RWPE2 (cell line): ENCODE measurements around the gene IHH.
A peak's percentile ranks its signal among the peaks of the same experiment; 100 is the strongest.

Source experiments
- ATAC-seq: fragments of 200-7000 bp; cut with Tn5 transposase; 3 replicates; pipeline ENCODE4 v1.9.1; 2021; ENCODE audit warnings: low read depth
- DNase-seq: peaks from one replicate; pipeline ENCODE4 v3.0.0-alpha.2; 2020; ENCODE audit warnings: low spot score
- H3K27ac ChIP-seq: fragments of 450-650 bp; 2 replicates; pipeline ENCODE4 v1.5.1; 2017; ENCODE audit warnings: mild to moderate bottlenecking; ENCODE audit not compliant: poor library complexity, severe bottlenecking
- H3K27me3 ChIP-seq: fragments of 250-450 bp; sonication (Bioruptor Pico); 2 replicates; pipeline ENCODE4 v1.5.1; 2021; ENCODE audit warnings: mild to moderate bottlenecking, moderate library complexity; ENCODE audit not compliant: insufficient read depth, poor library complexity, severe bottlenecking
- H3K36me3 ChIP-seq: fragments of 250-450 bp; sonication (Bioruptor Pico); 2 replicates; pipeline ENCODE4 v1.5.1; 2020; ENCODE audit warnings: low read depth, mild to moderate bottlenecking, moderate library complexity
- H3K4me1 ChIP-seq: fragments of 250-450 bp; sonication (Bioruptor Pico); 2 replicates; pipeline ENCODE4 v1.5.1; 2021; ENCODE audit warnings: mild to moderate bottlenecking, moderate library complexity; ENCODE audit not compliant: insufficient read depth, poor library complexity, severe bottlenecking
- H3K4me3 ChIP-seq: fragments of 250-450 bp; sonication (Bioruptor Pico); 2 replicates; pipeline ENCODE4 v1.5.1; 2021; ENCODE audit warnings: mild to moderate bottlenecking, moderate library complexity; ENCODE audit not compliant: severe bottlenecking
- H3K9me3 ChIP-seq: fragments of 250-450 bp; sonication (Bioruptor Pico); 2 replicates; pipeline ENCODE4 v1.5.1; 2021; ENCODE audit warnings: mild to moderate bottlenecking, moderate library complexity; ENCODE audit not compliant: severe bottlenecking
- CTCF ChIP-seq: fragments of 450-650 bp; IDR thresholded peaks from one replicate; pipeline ENCODE4 v1.5.1; 2017; ENCODE audit warnings: mild to moderate bottlenecking, moderate library complexity; ENCODE audit not compliant: poor library complexity, severe bottlenecking

The IHH gene

GRCh38 chr2:219017201-219017931 is 43.4 kb downstream of the IHH start:
- ATAC-seq (no peak), DNase-seq (peak; percentile 36)
- no peaks in the 10 kb centered on the region for H3K27me3 ChIP-seq

GRCh38 chr2:219016721-219017120 is 44.0 kb downstream of the IHH start:
- DNase-seq (peak; percentile 15), ATAC-seq (no peak)
- Histone ChIP-seq H3K36me3 (no peaks in the 10 kb centered on the region), H3K9me3 (no peaks in the 10 kb centered on the region), H3K4me3 (no peak overlapping the region), H3K4me1 (no peaks in the 10 kb centered on the region), H3K27me3 (no peaks in the 10 kb centered on the region), H3K27ac (no peak overlapping the region)
- no peak for TF ChIP-seq CTCF

More at GRCh38 chr2:219017201-219017931, 43.4 kb downstream of the IHH start:
- Histone ChIP-seq H3K9me3 (no peaks in the 10 kb centered on the region), H3K4me3 (no peak overlapping the region), H3K36me3 (no peaks in the 10 kb centered on the region), H3K4me1 (no peaks in the 10 kb centered on the region), H3K27ac (no peak overlapping the region)
- no peak for TF ChIP-seq CTCF

GRCh38 chr2:219010873-219011272 is 49.8 kb downstream of the IHH start:
- no peaks in the 10 kb centered on the region for H3K27me3 ChIP-seq
- H3K9me3 ChIP-seq: no peaks in the 10 kb centered on the region
- no peak for DNase-seq

GRCh38 chr2:219010162-219010756 is 50.5 kb downstream of the IHH start:
- Histone ChIP-seq H3K27me3 (no peaks in the 10 kb centered on the region), H3K4me3 (no peak overlapping the region), H3K4me1 (no peaks in the 10 kb centered on the region), H3K9me3 (no peaks in the 10 kb centered on the region), H3K36me3 (no peaks in the 10 kb centered on the region), H3K27ac (no peak overlapping the region)
- ATAC-seq: peak; percentile 83
- peak; percentile 49 for TF ChIP-seq CTCF
- DNase-seq: no peak

More at GRCh38 chr2:219010873-219011272, 49.8 kb downstream of the IHH start:
- H3K4me3 ChIP-seq: no peak overlapping the region
- no peaks in the 10 kb centered on the region for H3K36me3 ChIP-seq
- H3K4me1 ChIP-seq: no peaks in the 10 kb centered on the region
- no peak for ATAC-seq
- no peak for TF ChIP-seq CTCF
- H3K27ac ChIP-seq: no peak overlapping the region

- DNase-seq (no peak), ATAC-seq (no peak)
- no peaks in the 10 kb centered on the region for H3K9me3 ChIP-seq
- no peaks in the 10 kb centered on the region for H3K4me1 ChIP-seq
- TF ChIP-seq CTCF: no peak
- no peak overlapping the region for H3K27ac ChIP-seq
- no peak overlapping the region for H3K4me3 ChIP-seq
- peaks cover 4% of the 10 kb centered on the region for H3K27me3 ChIP-seq
- no peaks in the 10 kb centered on the region for H3K36me3 ChIP-seq
Observed at GRCh38 chr2:219009294-219009693, 51.4 kb downstream of the IHH start.
